Mesothelial cell of epicardium (in vitro differentiated cells): ENCODE results near the gene RTN4RL1. TPM values are rescaled to one million over a fixed set of nuclear protein-coding genes. Genes with fewer than 3 reads are reported as not detected.

Experiments used
- DNase-seq, 2 experiments: peaks; one replicate each; pipeline ENCODE4 v3.0.0; 2021; ENCODE audit warnings: low spot score in 2 of 2; ENCODE audit not compliant: unreplicated experiment in 2 of 2
- H3K27ac Mint-ChIP-seq: 2 replicates; pipeline ENCODE4 v1.8.0; 2021; ENCODE audit warnings: mixed read lengths
- H3K27me3 Mint-ChIP-seq: 2 replicates; pipeline ENCODE4 v1.8.0; 2021; ENCODE audit warnings: low read depth, mixed read lengths
- H3K36me3 Mint-ChIP-seq: 2 replicates; pipeline ENCODE4 v1.8.0; 2021; ENCODE audit warnings: mixed read lengths
- H3K4me1 Mint-ChIP-seq: 2 replicates; pipeline ENCODE4 v1.8.0; 2021; ENCODE audit warnings: mixed read lengths
- H3K4me3 Mint-ChIP-seq: 2 replicates; pipeline ENCODE4 v1.8.0; 2021; ENCODE audit warnings: mild to moderate bottlenecking, moderate library complexity, mixed read lengths
- H3K9me3 Mint-ChIP-seq: 2 replicates; pipeline ENCODE4 v1.8.0; 2021; ENCODE audit warnings: mixed read lengths
- total RNA-seq: library from RNA; stranded (reverse); gene quantifications from 3 replicates; pipeline ENCODE4 v1.2.1, GENCODE V29; 2021
- TF ChIP-seq, protein P1 (sequence below): fragments of 200-600 bp; sonication (generic); IDR thresholded peaks from one replicate; pipeline ENCODE4 v1.5.0; 2021; ENCODE audit warnings: antibody characterized with exemption; ENCODE audit not compliant: unreplicated experiment

RTN4RL1 gene
- total RNA-seq, 1 donor from 2014 or later: 0.20 TPM

GRCh38 chr17:1966274-1967086 lies 58.7 kb downstream of the RTN4RL1 start:
- no peaks in the 10 kb centered on the region for H3K36me3 Mint-ChIP-seq
- no peaks in the 10 kb centered on the region for H3K9me3 Mint-ChIP-seq
- TF ChIP-seq, protein P1, sequence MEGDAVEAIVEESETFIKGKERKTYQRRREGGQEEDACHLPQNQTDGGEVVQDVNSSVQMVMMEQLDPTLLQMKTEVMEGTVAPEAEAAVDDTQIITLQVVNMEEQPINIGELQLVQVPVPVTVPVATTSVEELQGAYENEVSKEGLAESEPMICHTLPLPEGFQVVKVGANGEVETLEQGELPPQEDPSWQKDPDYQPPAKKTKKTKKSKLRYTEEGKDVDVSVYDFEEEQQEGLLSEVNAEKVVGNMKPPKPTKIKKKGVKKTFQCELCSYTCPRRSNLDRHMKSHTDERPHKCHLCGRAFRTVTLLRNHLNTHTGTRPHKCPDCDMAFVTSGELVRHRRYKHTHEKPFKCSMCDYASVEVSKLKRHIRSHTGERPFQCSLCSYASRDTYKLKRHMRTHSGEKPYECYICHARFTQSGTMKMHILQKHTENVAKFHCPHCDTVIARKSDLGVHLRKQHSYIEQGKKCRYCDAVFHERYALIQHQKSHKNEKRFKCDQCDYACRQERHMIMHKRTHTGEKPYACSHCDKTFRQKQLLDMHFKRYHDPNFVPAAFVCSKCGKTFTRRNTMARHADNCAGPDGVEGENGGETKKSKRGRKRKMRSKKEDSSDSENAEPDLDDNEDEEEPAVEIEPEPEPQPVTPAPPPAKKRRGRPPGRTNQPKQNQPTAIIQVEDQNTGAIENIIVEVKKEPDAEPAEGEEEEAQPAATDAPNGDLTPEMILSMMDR: no peak
- H3K4me3 Mint-ChIP-seq: no peak overlapping the region
- H3K27me3 Mint-ChIP-seq: peaks cover 5% of the 10 kb centered on the region
- peak overlapping the region; percentile 69 for H3K27ac Mint-ChIP-seq
- H3K4me1 Mint-ChIP-seq: peaks cover 24% of the 10 kb centered on the region
- no peak for DNase-seq

DNA sequence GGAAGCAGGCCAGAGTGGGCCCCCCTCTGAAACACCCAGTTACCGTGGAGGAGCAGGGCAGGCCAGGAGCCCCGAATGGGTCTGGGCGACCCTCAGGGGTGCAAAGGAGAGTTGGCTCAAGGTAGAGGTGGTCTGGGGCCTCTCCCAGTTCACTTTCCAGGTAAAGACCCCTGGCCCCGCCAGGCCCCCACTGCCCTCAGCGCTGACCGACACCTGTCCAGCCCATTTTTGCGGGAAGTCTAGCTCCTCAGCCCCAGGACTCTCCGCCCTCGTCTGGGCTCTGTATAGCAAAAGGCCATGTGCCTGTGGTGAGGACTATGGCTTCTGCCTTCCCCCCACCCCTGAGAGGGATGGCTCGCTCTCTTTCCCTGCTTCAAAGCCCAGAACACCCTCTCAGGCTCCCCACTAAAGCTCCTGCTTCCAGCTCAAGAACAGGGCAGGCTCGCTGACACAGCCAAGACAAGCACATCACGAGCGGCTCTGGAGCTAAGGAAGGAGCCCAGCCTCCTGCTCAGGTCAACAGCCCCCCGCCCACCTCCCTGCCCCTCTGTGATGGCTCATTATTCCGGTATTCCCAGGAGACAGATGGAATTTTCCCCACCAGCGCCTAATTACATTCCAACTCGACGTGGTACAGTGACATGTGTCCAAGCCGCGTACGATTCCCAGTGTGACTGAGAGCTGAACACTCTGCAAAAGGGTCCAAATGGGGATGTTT lies 59.4 kb downstream of the RTN4RL1 start:
- Mint-ChIP-seq H3K4me3 (no peak overlapping the region), H3K36me3 (no peaks in the 10 kb centered on the region), H3K27ac (peak overlapping the region; percentile 69), H3K4me1 (peaks cover 28% of the 10 kb centered on the region), H3K27me3 (peaks cover 5% of the 10 kb centered on the region), H3K9me3 (no peaks in the 10 kb centered on the region)
- TF ChIP-seq, protein P1: no peak
- DNase-seq: no peak

DNA sequence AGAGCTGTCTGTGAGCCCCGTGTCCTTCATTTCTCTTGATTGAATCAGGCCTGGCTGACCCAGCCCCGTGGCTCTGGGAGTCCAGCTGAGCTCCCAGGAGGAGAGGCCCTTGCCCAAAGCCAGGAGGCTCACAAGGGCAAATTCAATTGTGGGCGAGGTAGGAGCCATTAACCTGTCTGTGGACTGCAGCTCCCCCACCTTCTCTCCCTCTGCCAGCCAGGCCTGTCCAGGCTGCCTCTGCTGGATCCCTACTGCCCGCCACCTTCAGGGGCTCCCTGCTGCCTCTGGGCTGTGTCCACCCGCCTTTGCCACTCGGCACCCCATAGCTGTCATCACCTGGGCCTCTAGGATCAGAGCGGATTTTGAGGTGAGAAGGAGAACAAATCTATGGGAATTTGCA lies 61.9 kb downstream of the RTN4RL1 start:
- Mint-ChIP-seq H3K4me1 (peaks cover 32% of the 10 kb centered on the region), H3K9me3 (no peaks in the 10 kb centered on the region), H3K27me3 (peaks cover 2% of the 10 kb centered on the region), H3K36me3 (no peaks in the 10 kb centered on the region), H3K27ac (no peak overlapping the region), H3K4me3 (no peak overlapping the region)
- TF ChIP-seq, protein P1: no peak
- no peak for DNase-seq

DNA sequence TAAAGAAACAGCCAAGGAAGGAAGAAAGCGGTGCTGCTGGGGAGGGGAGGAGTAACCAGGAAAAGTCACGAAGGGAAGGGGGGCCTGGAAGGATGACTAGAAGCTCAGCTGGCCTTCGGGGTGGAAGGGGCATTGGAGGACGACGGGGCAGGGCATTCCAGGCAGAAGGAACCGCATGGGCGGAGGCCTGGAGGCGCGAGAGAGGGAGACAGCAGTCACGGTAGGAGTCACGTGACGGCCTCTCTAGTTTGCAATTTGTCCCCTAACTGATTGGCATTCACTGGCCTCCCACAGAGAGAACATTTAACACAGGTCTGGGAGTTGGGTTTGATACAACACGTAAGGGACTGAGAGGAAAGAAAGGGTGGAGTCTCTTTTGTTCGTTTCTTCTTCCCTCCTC lies 63.9 kb downstream of the RTN4RL1 start:
- TF ChIP-seq, protein P1: no peak
- H3K27ac Mint-ChIP-seq: no peak overlapping the region
- peaks cover 1% of the 10 kb centered on the region for H3K36me3 Mint-ChIP-seq
- no peaks in the 10 kb centered on the region for H3K9me3 Mint-ChIP-seq
- DNase-seq: no peak
- peaks cover 15% of the 10 kb centered on the region for H3K4me1 Mint-ChIP-seq
- H3K4me3 Mint-ChIP-seq: no peak overlapping the region
- no peaks in the 10 kb centered on the region for H3K27me3 Mint-ChIP-seq

GRCh38 chr17:1960545-1960912 lies 64.6 kb downstream of the RTN4RL1 start:
- Mint-ChIP-seq H3K9me3 (no peaks in the 10 kb centered on the region), H3K27me3 (no peaks in the 10 kb centered on the region), H3K4me3 (no peak overlapping the region), H3K36me3 (peaks cover 1% of the 10 kb centered on the region), H3K27ac (no peak overlapping the region), H3K4me1 (peaks cover 9% of the 10 kb centered on the region)
- TF ChIP-seq, protein P1: no peak
- no peak for DNase-seq
